SK-N-SH (cell line): ENCODE results near the gene THSD4. TPM values are rescaled to one million over a fixed set of nuclear protein-coding genes. Genes with fewer than 3 reads are reported as not detected.

Experiments used
- CTCF ChIA-PET: fragments of 300-600, 350-600 bp; formaldehyde crosslinking; extraction: SDS; loops from one replicate; lab custom pipeline; 2021; lab: Yijun Ruan, JAX
- POLR2A ChIA-PET: fragments of 350-600 bp; sonication (Branson Sonifier 250); formaldehyde crosslinking; extraction: SDS; loops from one replicate; lab custom pipeline; 2020; ENCODE audit warnings: antibody characterized with exemption, inconsistent platforms; lab: Yijun Ruan, JAX
- DNase-seq: peaks from one replicate; pipeline ENCODE4 v3.0.0; 2012
- H2AFZ ChIP-seq: fragments of 200-600 bp; sonication (generic); 2 replicates; pipeline ENCODE4 v1.8.1; 2016; ENCODE audit warnings: antibody characterized with exemption, mild to moderate bottlenecking, low read depth
- H3F3A ChIP-seq: fragments of 200-600 bp; sonication (generic); replicated peaks from 2 replicates; pipeline ENCODE3; 2016; ENCODE audit warnings: antibody characterized with exemption, mild to moderate bottlenecking; ENCODE audit not compliant: insufficient read depth
- H3K27ac ChIP-seq, 2 experiments: fragments of 200-500 bp in 1 of 2; fragments of 200-600 bp in 1 of 2; sonication (Bioruptor generic) in 1 of 2; sonication (generic), shearing (Covaris generic) in 1 of 2; 2 replicates each; pipeline versions ENCODE4 v1.5.1 to v1.6.1; 2014 to 2016; ENCODE audit warnings: low read depth in 2 of 2, inconsistent platforms in 1 of 2, low read length in 1 of 2, mild to moderate bottlenecking in 1 of 2, mixed read lengths in 1 of 2
- H3K27me3 ChIP-seq: fragments of 200-600 bp; sonication (generic), shearing (Covaris generic); 2 replicates; pipeline ENCODE4 v1.6.1; 2016; ENCODE audit warnings: mixed run types; ENCODE audit not compliant: insufficient read depth
- H3K36me3 ChIP-seq, 2 experiments: fragments of 200-500 bp in 1 of 2; fragments of 200-600 bp in 1 of 2; sonication (Bioruptor generic) in 1 of 2; sonication (generic) in 1 of 2; replicated peaks in 1 of 2; 2 replicates each; pipeline versions ENCODE3 to v1.5.1; 2014 to 2016; ENCODE audit warnings: low read length in 1 of 2, mild to moderate bottlenecking in 1 of 2; ENCODE audit not compliant: insufficient read depth in 2 of 2, control insufficient read depth in 1 of 2
- H3K4me1 ChIP-seq, 2 experiments: fragments of 200-500 bp in 1 of 2; fragments of 200-600 bp in 1 of 2; sonication (Bioruptor generic) in 1 of 2; sonication (generic), shearing (Covaris generic) in 1 of 2; 2 replicates each; pipeline versions ENCODE4 v1.5.1 to v1.6.1; 2014 to 2016; ENCODE audit warnings: low read depth in 1 of 2, low read length in 1 of 2, mixed run types in 1 of 2; ENCODE audit not compliant: insufficient read depth in 2 of 2, control insufficient read depth in 1 of 2
- H3K4me2 ChIP-seq: fragments of 200-600 bp; sonication (generic), shearing (Covaris generic); 2 replicates; pipeline ENCODE4 v1.6.1; 2017; ENCODE audit warnings: mixed run types
- H3K4me3 ChIP-seq, 2 experiments: fragments of 200-500 bp in 1 of 2; fragments of 200-600 bp in 1 of 2; sonication (Bioruptor generic) in 1 of 2; sonication (generic), shearing (Covaris generic) in 1 of 2; 2 replicates each; pipeline versions ENCODE4 v1.5.1 to v1.8.1; 2014 to 2016; ENCODE audit warnings: low read depth in 2 of 2, inconsistent platforms in 1 of 2, low read length in 1 of 2, mild to moderate bottlenecking in 1 of 2, mixed read lengths in 1 of 2, moderate library complexity in 1 of 2
- H3K79me2 ChIP-seq: fragments of 200-600 bp; sonication (generic); 2 replicates; pipeline ENCODE4 v1.8.1; 2017; ENCODE audit warnings: mild to moderate bottlenecking; ENCODE audit not compliant: insufficient read depth
- H3K9ac ChIP-seq: fragments of 200-600 bp; sonication (generic); 2 replicates; pipeline ENCODE4 v1.6.1; 2017; ENCODE audit warnings: mixed run types
- H3K9me2 ChIP-seq: fragments of 200-600 bp; sonication (generic); 2 replicates; pipeline ENCODE4 v1.6.1; 2017; ENCODE audit warnings: mixed run types
- H3K9me3 ChIP-seq: fragments of 200-600 bp; sonication (generic); 2 replicates; pipeline ENCODE4 v1.6.1; 2017; ENCODE audit warnings: mixed run types, mild to moderate bottlenecking, moderate library complexity
- H4K20me1 ChIP-seq: fragments of 200-600 bp; sonication (generic); 2 replicates; pipeline ENCODE4 v1.6.1; 2017; ENCODE audit warnings: mild to moderate bottlenecking, mixed run types; ENCODE audit not compliant: insufficient read depth
- CHD2 ChIP-seq: fragments of 150-350 bp; IDR thresholded peaks from 2 replicates; pipeline ENCODE4 v1.6.1; 2018; ENCODE audit warnings: low read length; ENCODE audit not compliant: partially characterized antibody
- CTCF ChIP-seq: fragments of 200-600 bp; sonication (generic); IDR thresholded peaks from 2 replicates; pipeline ENCODE4 v1.6.1; 2017; ENCODE audit warnings: antibody characterized with exemption, mild to moderate bottlenecking, moderate library complexity
- EP300 ChIP-seq, 2 experiments: IDR thresholded peaks; 2 replicates each; pipeline versions ENCODE4 v1.4.0 to v1.6.1; 2012; ENCODE audit warnings: borderline replicate concordance in 1 of 2, low read depth in 1 of 2, low read length in 1 of 2
- FOXJ3 ChIP-seq: sonication (generic); formaldehyde crosslinking; IDR thresholded peaks from 2 replicates; pipeline ENCODE4 v1.5.1; 2020; ENCODE audit warnings: mild to moderate bottlenecking, missing genetic modification reagents
- FOXM1 ChIP-seq: IDR thresholded peaks from 2 replicates; pipeline ENCODE4 v1.4.0; 2012; ENCODE audit warnings: low read depth, mild to moderate bottlenecking
- GATA2 ChIP-seq: sonication (generic); formaldehyde crosslinking; IDR thresholded peaks from 2 replicates; pipeline ENCODE4 v1.5.0; 2020; ENCODE audit warnings: mild to moderate bottlenecking, missing genetic modification reagents
- IRF3 ChIP-seq: fragments of 150-350 bp; IDR thresholded peaks from 2 replicates; pipeline ENCODE4 v1.6.1; 2016; ENCODE audit warnings: mild to moderate bottlenecking, low read depth, low read length
- MXI1 ChIP-seq: IDR thresholded peaks from 2 replicates; pipeline ENCODE4 v1.6.1; 2012; ENCODE audit warnings: mild to moderate bottlenecking, low read depth, low read length, improper control_type of control experiment
- NFIC ChIP-seq: IDR thresholded peaks from 2 replicates; pipeline ENCODE4 v1.4.0; 2012; ENCODE audit warnings: borderline replicate concordance
- POLR2AphosphoS5 ChIP-seq: IDR thresholded peaks from 2 replicates; pipeline ENCODE4 v1.6.1; 2012; ENCODE audit warnings: low read depth, low read length
- RAD21 ChIP-seq: IDR thresholded peaks from 2 replicates; pipeline ENCODE4 v1.6.1; 2012; ENCODE audit warnings: mild to moderate bottlenecking, low read length
- RCOR1 ChIP-seq: fragments of 150-350 bp; IDR thresholded peaks from 2 replicates; pipeline ENCODE4 v1.6.1; 2017; ENCODE audit warnings: antibody characterized with exemption, low read length
- RXRA ChIP-seq: IDR thresholded peaks from 2 replicates; pipeline ENCODE4 v1.4.0; 2012; ENCODE audit warnings: low read depth, mild to moderate bottlenecking, borderline replicate concordance
- TCF12 ChIP-seq: IDR thresholded peaks from 2 replicates; pipeline ENCODE4 v1.4.0; 2012
- USF1 ChIP-seq: IDR thresholded peaks from 2 replicates; pipeline ENCODE4 v1.4.0; 2012; ENCODE audit warnings: low read depth, borderline replicate concordance
- USF2 ChIP-seq: fragments of 150-350 bp; IDR thresholded peaks from 2 replicates; pipeline ENCODE4 v1.6.1; 2017; ENCODE audit warnings: antibody characterized with exemption, low read length, low read depth, borderline replicate concordance
- ZBTB33 ChIP-seq: IDR thresholded peaks from 2 replicates; pipeline ENCODE4 v1.4.0; 2012; ENCODE audit warnings: low read depth, borderline replicate concordance
- WGBS: methylation state at CpG from one replicate; pipeline ENCODE4 v1.1.6; 2017; ENCODE audit warnings: low lambda C conversion rate; 5-methylcytosine and 5-hydroxymethylcytosine counted together
- polyA plus RNA-seq, 3 experiments: library from polyadenylated mRNA; depleted of rRNA; stranded (reverse); fragments of >200 nt; gene quantifications; 2 replicates each; pipeline ENCODE4 v1.2.3, GENCODE V29; 2012

THSD4 gene
- polyA plus RNA-seq, 1 of the 3 experiments (the other 2 are of a cell fraction), result 79.1 TPM

- TF ChIP-seq CTCF, result no peak
- TF ChIP-seq TCF12, result no peak
- TF ChIP-seq RAD21, result no peak
- TF ChIP-seq FOXM1, result no peak
- TF ChIP-seq CHD2, result no peak
- no peak for TF ChIP-seq EP300 (IDR thresholded peaks at IDR 0.05; ENCODE audit: borderline replicate concordance in 1 of 2, low read depth in 1 of 2, low read length in 1 of 2)
Observed at GRCh38 chr15:71422530-71423259, 307.4 kb downstream of the THSD4 start (continued).

- Histone ChIP-seq H3K36me3 (no peaks in the 10 kb centered on the region), H3K9ac (no peak overlapping the region), H3K27ac (no peak overlapping the region), H3K27me3 (no peaks in the 10 kb centered on the region), H3K4me1 (no peaks in the 10 kb centered on the region), H3K9me2 (no peaks in the 10 kb centered on the region), H4K20me1 (no peaks in the 10 kb centered on the region), H3F3A (no peaks in the 10 kb centered on the region), H3K9me3 (no peaks in the 10 kb centered on the region), H3K4me2 (no peak overlapping the region), H3K4me3 (no peak overlapping the region), H3K79me2 (no peaks in the 10 kb centered on the region), H2AFZ (no peak overlapping the region)
- ChIA-PET CTCF (interaction anchor here (0.9 to 1.9 kb wide), 4 partner anchors 10 to 38 kb away, joined by 3 to 7 read pairs (median 4); no protein-coding TSS in a partner anchor), POLR2A (interaction anchor here (0.6 kb wide), 1 partner anchor 289 kb away, joined by 3 read pairs; no protein-coding TSS in a partner anchor)
- no peak for TF ChIP-seq RXRA
- TF ChIP-seq POLR2AphosphoS5, result no peak
- no peak for TF ChIP-seq USF1
- TF ChIP-seq RCOR1, result no peak
- no peak for TF ChIP-seq FOXJ3
- no peak for TF ChIP-seq MXI1
- no peak for TF ChIP-seq IRF3
- TF ChIP-seq ZBTB33, result no peak
- TF ChIP-seq GATA2 (CRISPR knock-in tag), result no peak
- no peak for TF ChIP-seq USF2
- no peak for TF ChIP-seq NFIC
- TF ChIP-seq RAD21, result no peak
- no peak for DNase-seq
- 95% methylated on average over 2 of the region's 2 CpGs for whole genome bisulfite sequencing
Observed at GRCh38 chr15:71424765-71425164, 309.5 kb downstream of the THSD4 start.
